Measurements from ENCODE around the gene IBA57.

The IBA57 gene

GRCh38 chr1:228150120-228150460 is 15.5 kb upstream of the IBA57 start:
- Histone ChIP-seq H3K9me3 (ENCODE audit: control insufficient read depth, low read length) (no peaks in the 10 kb centered on the region), H3K27me3 (replicated peaks; ENCODE audit: control insufficient read depth, insufficient read depth, low read length, poor library complexity, severe bottlenecking) (no peaks in the 10 kb centered on the region), H3K4me1 (ENCODE audit: control insufficient read depth, insufficient read depth, low read length, poor library complexity, severe bottlenecking) (no peaks in the 10 kb centered on the region), H3K36me3 (ENCODE audit: control insufficient read depth, insufficient read depth, low read length) (peaks cover 45% of the 10 kb centered on the region), H3K4me3 (ENCODE audit: insufficient read depth, low read depth, low read length, poor library complexity, severe bottlenecking) (no peak overlapping the region), H3K27ac (ENCODE audit: insufficient read depth, low read length, poor library complexity, severe bottlenecking) (no peak overlapping the region)
- DNase-seq = no peak

GRCh38 chr1:228150461-228151179 is 15.0 kb upstream of the IBA57 start:
- Histone ChIP-seq H3K27me3 (replicated peaks; ENCODE audit: control insufficient read depth, insufficient read depth, low read length, poor library complexity, severe bottlenecking) (no peaks in the 10 kb centered on the region), H3K36me3 (ENCODE audit: control insufficient read depth, insufficient read depth, low read length) (peaks cover 43% of the 10 kb centered on the region), H3K27ac (ENCODE audit: insufficient read depth, low read length, poor library complexity, severe bottlenecking) (no peak overlapping the region), H3K4me1 (ENCODE audit: control insufficient read depth, insufficient read depth, low read length, poor library complexity, severe bottlenecking) (no peaks in the 10 kb centered on the region), H3K9me3 (ENCODE audit: control insufficient read depth, low read length) (no peaks in the 10 kb centered on the region), H3K4me3 (ENCODE audit: insufficient read depth, low read depth, low read length, poor library complexity, severe bottlenecking) (no peak overlapping the region)
- no peak for DNase-seq

DNA sequence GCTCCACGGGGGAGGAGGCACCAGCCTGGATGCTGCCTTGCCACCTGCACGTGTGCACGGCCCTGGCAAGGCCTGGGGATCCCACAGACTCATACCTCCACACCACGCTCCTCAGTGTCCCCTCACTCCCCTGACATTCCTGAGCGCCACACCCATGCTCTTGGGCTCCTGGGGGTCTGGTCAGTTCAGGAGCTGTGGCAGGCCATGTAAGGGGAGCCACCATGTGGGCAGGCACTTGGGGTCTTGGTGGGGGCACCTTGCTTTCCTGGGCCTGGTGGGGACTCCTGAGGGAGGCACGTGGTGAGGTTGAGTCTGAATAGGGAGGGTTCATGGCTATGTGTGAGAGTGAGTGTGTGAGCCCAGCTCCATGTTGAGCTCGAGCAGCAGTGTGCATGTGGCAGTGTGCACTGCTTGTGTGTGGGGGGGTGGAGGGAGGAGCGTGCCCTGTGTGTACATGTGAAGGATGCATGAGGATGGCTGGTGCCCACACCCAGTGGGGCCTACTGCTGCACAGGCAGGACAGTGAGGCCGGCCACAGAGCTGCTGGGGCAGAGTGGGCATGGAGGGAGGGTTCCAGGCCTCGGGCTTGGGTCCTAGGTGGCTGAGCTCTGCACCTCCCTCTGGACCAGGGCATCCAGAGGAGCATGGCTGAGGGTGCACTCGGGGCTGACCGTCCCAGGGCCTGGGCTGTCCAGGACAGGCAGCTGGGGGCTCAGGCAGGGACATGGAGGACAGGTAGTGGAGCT is 14.3 kb upstream of the IBA57 start:
- no peak overlapping the region for H3K4me3 ChIP-seq (ENCODE audit: insufficient read depth, low read depth, low read length, poor library complexity, severe bottlenecking)
- no peaks in the 10 kb centered on the region for H3K27me3 ChIP-seq (replicated peaks; ENCODE audit: control insufficient read depth, insufficient read depth, low read length, poor library complexity, severe bottlenecking)
- H3K27ac ChIP-seq (ENCODE audit: insufficient read depth, low read length, poor library complexity, severe bottlenecking) = no peak overlapping the region
- no peak for DNase-seq
- peaks cover 35% of the 10 kb centered on the region for H3K36me3 ChIP-seq (ENCODE audit: control insufficient read depth, insufficient read depth, low read length)
- no peaks in the 10 kb centered on the region for H3K4me1 ChIP-seq (ENCODE audit: control insufficient read depth, insufficient read depth, low read length, poor library complexity, severe bottlenecking)
- no peaks in the 10 kb centered on the region for H3K9me3 ChIP-seq (ENCODE audit: control insufficient read depth, low read length)

DNA sequence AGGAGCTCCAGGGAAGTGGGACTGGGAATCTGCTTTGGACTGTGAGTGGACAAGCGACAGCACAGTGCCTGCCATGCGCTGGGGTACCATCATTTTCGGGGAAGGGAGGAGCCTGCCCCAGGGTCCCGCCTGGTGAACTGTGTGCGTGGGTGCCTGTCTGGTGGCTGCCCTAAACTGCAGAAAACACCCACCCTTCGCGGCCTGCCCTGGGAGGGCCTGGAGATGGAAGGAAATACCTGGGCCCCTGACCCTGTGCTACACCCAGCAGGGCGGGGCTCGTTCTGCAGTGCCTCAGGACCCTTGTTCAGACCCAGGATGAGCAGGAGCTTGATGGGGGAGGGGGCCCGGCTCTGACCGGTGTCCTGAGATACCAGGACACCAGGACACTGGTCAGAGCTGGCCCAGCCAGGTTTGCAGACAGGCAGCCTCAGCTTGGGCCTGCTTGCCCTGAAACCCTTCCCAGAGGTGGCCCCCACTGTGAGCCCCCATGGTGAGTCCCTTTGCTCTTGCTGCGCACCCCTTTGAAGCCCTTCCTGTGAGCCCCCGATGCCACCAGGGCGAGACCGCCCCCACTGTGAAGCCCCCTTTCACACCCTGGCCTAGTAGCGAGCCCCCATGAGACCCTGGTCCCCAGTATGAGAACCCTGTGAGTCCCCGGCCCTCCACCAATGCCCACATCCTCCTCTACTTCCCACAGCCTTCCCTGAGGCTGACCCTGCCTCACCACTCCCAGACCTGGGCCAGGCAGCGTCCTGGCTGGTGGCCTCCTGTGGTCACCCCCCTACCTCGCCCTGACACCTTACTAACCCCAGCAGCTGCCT is 13.3 kb upstream of the IBA57 start:
- Histone ChIP-seq H3K9me3 (ENCODE audit: control insufficient read depth, low read length) (no peaks in the 10 kb centered on the region), H3K27me3 (replicated peaks; ENCODE audit: control insufficient read depth, insufficient read depth, low read length, poor library complexity, severe bottlenecking) (no peaks in the 10 kb centered on the region), H3K4me1 (ENCODE audit: control insufficient read depth, insufficient read depth, low read length, poor library complexity, severe bottlenecking) (peaks cover 4% of the 10 kb centered on the region), H3K27ac (ENCODE audit: insufficient read depth, low read length, poor library complexity, severe bottlenecking) (no peak overlapping the region), H3K36me3 (ENCODE audit: control insufficient read depth, insufficient read depth, low read length) (peaks cover 26% of the 10 kb centered on the region), H3K4me3 (ENCODE audit: insufficient read depth, low read depth, low read length, poor library complexity, severe bottlenecking) (no peak overlapping the region)
- no peak for DNase-seq

DNA sequence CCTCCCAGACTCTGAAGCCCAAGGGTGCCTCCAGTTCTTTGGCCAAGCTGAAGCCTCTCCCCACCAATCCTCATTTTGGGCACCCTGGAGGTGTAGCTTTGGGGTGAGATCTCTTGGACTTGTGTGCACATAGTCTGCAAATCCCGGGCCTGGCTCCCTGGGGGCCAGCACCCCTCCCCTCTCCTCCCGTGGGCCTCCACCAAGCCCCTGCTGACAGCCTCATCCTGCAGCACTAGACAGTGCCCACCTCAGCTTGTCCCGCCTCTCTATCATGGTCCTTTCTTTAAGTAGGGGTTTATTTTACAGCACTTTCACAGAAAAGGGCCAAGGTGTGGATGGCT is 12.7 kb upstream of the IBA57 start:
- no peaks in the 10 kb centered on the region for H3K27me3 ChIP-seq (replicated peaks; ENCODE audit: control insufficient read depth, insufficient read depth, low read length, poor library complexity, severe bottlenecking)
- peaks cover 20% of the 10 kb centered on the region for H3K36me3 ChIP-seq (ENCODE audit: control insufficient read depth, insufficient read depth, low read length)
- H3K4me3 ChIP-seq (ENCODE audit: insufficient read depth, low read depth, low read length, poor library complexity, severe bottlenecking) = no peak overlapping the region
- H3K9me3 ChIP-seq (ENCODE audit: control insufficient read depth, low read length) = no peaks in the 10 kb centered on the region
- peaks cover 4% of the 10 kb centered on the region for H3K4me1 ChIP-seq (ENCODE audit: control insufficient read depth, insufficient read depth, low read length, poor library complexity, severe bottlenecking)
- no peak for DNase-seq
- no peak overlapping the region for H3K27ac ChIP-seq (ENCODE audit: insufficient read depth, low read length, poor library complexity, severe bottlenecking)

- no peak for DNase-seq
Observed at GRCh38 chr1:228154021-228154669, 11.5 kb upstream of the IBA57 start.

DNA sequence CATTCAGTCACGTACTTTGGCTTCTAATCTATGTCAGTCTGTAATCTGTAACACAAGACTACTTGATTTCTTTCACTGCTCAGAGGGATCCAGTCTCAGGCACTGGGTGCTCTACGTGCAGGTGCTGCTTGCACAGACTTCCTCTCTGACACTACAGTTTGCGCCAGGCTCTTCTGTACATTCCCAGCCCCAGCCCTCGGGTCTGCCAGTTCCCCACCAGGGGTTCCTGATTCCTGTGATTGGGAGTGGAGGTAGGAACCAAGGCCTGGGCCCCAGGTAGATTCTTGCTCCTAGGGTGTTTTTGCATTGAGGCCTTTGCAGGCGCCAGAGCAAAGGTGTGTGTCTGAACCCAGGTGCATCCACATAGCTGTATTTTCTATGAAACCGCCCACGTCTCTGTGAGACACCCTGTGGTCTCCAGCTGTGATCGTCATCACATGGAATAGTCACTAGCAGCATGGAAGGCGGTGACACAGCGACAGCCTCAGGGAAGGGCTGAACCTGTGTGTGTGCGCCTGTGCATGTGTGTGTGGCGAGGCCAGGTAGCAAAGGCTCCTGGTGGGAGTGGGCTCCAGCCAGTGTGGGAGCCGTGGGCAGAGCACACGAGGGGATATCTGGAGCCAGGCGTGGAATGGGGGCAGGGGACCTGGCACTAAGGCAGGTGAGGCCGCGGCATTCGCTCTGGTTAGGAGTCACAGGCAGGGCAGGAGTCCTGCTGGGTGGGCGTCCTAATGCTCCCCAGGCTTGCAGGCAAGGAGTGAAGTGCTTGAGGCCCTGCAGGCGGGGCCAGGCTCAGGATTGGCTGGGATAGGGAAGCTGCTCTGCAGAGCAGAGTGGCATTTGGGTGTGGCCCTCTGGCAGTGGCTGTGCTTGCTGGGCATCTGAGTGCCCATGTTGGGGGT is 10.7 kb upstream of the IBA57 start:
- H3K27me3 ChIP-seq (replicated peaks; ENCODE audit: control insufficient read depth, insufficient read depth, low read length, poor library complexity, severe bottlenecking) = no peaks in the 10 kb centered on the region
- peaks cover under 1% of the 10 kb centered on the region for H3K36me3 ChIP-seq (ENCODE audit: control insufficient read depth, insufficient read depth, low read length)
- no peaks in the 10 kb centered on the region for H3K9me3 ChIP-seq (ENCODE audit: control insufficient read depth, low read length)
- no peak overlapping the region for H3K27ac ChIP-seq (ENCODE audit: insufficient read depth, low read length, poor library complexity, severe bottlenecking)
- peaks cover 4% of the 10 kb centered on the region for H3K4me1 ChIP-seq (ENCODE audit: control insufficient read depth, insufficient read depth, low read length, poor library complexity, severe bottlenecking)
- H3K4me3 ChIP-seq (ENCODE audit: insufficient read depth, low read depth, low read length, poor library complexity, severe bottlenecking) = no peak overlapping the region
- DNase-seq = no peak

More at GRCh38 chr1:228154021-228154669, 11.5 kb upstream of the IBA57 start:
- Histone ChIP-seq H3K4me3 (ENCODE audit: insufficient read depth, low read depth, low read length, poor library complexity, severe bottlenecking) (no peak overlapping the region), H3K36me3 (ENCODE audit: control insufficient read depth, insufficient read depth, low read length) (peaks cover 8% of the 10 kb centered on the region), H3K27me3 (replicated peaks; ENCODE audit: control insufficient read depth, insufficient read depth, low read length, poor library complexity, severe bottlenecking) (no peaks in the 10 kb centered on the region), H3K4me1 (ENCODE audit: control insufficient read depth, insufficient read depth, low read length, poor library complexity, severe bottlenecking) (peaks cover 4% of the 10 kb centered on the region), H3K9me3 (ENCODE audit: control insufficient read depth, low read length) (no peaks in the 10 kb centered on the region), H3K27ac (ENCODE audit: insufficient read depth, low read length, poor library complexity, severe bottlenecking) (no peak overlapping the region)

- no peaks in the 10 kb centered on the region for H3K9me3 ChIP-seq (ENCODE audit: control insufficient read depth, low read length)
- H3K4me3 ChIP-seq (ENCODE audit: insufficient read depth, low read depth, low read length, poor library complexity, severe bottlenecking) = no peak overlapping the region
- no peaks in the 10 kb centered on the region for H3K36me3 ChIP-seq (ENCODE audit: control insufficient read depth, insufficient read depth, low read length)
- peaks cover 4% of the 10 kb centered on the region for H3K4me1 ChIP-seq (ENCODE audit: control insufficient read depth, insufficient read depth, low read length, poor library complexity, severe bottlenecking)
- no peak for DNase-seq
- H3K27me3 ChIP-seq (replicated peaks; ENCODE audit: control insufficient read depth, insufficient read depth, low read length, poor library complexity, severe bottlenecking) = no peaks in the 10 kb centered on the region
- H3K27ac ChIP-seq (ENCODE audit: insufficient read depth, low read length, poor library complexity, severe bottlenecking) = no peak overlapping the region
Observed at GRCh38 chr1:228155596-228156514, 9.7 kb upstream of the IBA57 start.

All from effector memory CD4-positive, alpha-beta T cell (primary cell).